Activated CD8-positive, alpha-beta T cell treated with anti-CD3 and anti-CD28 coated beads for 36 hours (primary cell): ENCODE measurements around the gene PPP1R13B. TPM values are rescaled to one million over a fixed set of nuclear protein-coding genes. Genes with fewer than 3 reads are reported as not detected.

ENCODE experiments used
- ATAC-seq: fragments of 200-7000 bp; cut with Tn5 transposase; one replicate; pipeline ENCODE4 v1.10.0; 2021; ENCODE audit warnings: mild to moderate bottlenecking, moderate library complexity
- CTCF ChIA-PET: fragments of 350-600 bp; sonication (Branson Sonifier 250); formaldehyde crosslinking; loops from one replicate; lab custom pipeline; 2021; ENCODE audit warnings: antibody characterized with exemption; lab: Charles Lee
- POLR2A ChIA-PET: fragments of 350-600 bp; sonication (Branson Sonifier 250); formaldehyde crosslinking; loops from one replicate; lab custom pipeline; 2021; ENCODE audit warnings: antibody characterized with exemption; lab: Charles Lee
- DNase-seq: peaks from one replicate; pipeline ENCODE4 v3.0.0-alpha.2; 2020
- H3K27ac Mint-ChIP-seq: one replicate; pipeline ENCODE4 v1.8.0; 2021; ENCODE audit warnings: mild to moderate bottlenecking, mixed read lengths
- H3K27me3 Mint-ChIP-seq: one replicate; pipeline ENCODE4 v1.8.0; 2021; ENCODE audit warnings: mixed read lengths
- H3K36me3 Mint-ChIP-seq: one replicate; pipeline ENCODE4 v1.8.0; 2021; ENCODE audit warnings: low read depth, mixed read lengths
- H3K4me1 Mint-ChIP-seq: one replicate; pipeline ENCODE4 v1.8.0; 2021; ENCODE audit warnings: low read depth, mixed read lengths
- H3K4me3 Mint-ChIP-seq: one replicate; pipeline ENCODE4 v1.8.0; 2021; ENCODE audit warnings: mild to moderate bottlenecking, moderate library complexity, mixed read lengths
- H3K9me3 Mint-ChIP-seq: one replicate; pipeline ENCODE4 v1.8.0; 2021; ENCODE audit warnings: mixed read lengths
- CTCF ChIP-seq: fragments of 200-600 bp; IDR thresholded peaks from one replicate; pipeline ENCODE4 v1.8.0; 2022; ENCODE audit warnings: antibody characterized with exemption, mild to moderate bottlenecking
- intact Hi-C: fragments of 100-400 bp; cut with micrococcal nuclease; formaldehyde crosslinking; loops from one replicate; pipeline ENCODE4 v1.10.0; 2022
- total RNA-seq, 2 experiments: library from RNA; stranded (reverse); gene quantifications; one replicate each; pipeline ENCODE4 v1.2.3, GENCODE V29; 2021

PPP1R13B gene
- total RNA-seq, 2 experiments from 2014 or later, result 11.9 to 14.5 TPM

DNA sequence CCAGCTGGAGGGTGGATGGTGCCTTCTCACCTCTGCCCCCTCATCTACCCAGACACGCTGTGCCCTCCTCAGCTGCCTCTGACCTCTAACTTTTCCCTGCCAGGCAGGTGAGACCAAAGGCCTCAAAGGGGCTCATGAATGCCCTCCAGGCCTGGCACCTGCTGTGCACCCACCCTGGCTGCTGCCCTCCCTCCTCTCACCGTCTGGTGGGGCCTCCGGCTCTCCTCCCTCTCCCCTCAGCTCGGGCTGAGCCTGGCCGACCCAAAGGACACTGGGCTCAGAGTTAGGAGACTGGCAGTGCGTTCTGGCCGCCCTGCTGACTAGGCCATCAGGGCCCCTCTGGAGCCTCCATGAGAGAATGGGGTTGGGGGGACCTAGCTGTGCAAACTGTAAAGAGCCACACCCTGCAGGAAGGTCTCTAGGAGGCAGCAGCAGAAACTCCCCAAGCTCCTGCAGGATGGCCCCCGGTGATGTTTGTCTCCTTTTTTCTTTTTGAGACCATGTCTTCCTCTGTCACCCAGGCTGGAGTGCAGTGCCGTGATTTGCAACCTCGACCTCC lies 40.3 kb upstream of the PPP1R13B start:
- intact Hi-C loops, result no loop called here
- CTCF ChIA-PET, result interaction anchor here (0.8 kb wide), 1 partner anchor 13 kb away, joined by 3 read pairs; no protein-coding TSS in a partner anchor
- H3K27ac Mint-ChIP-seq, result no peak overlapping the region

GRCh38 chr14:103887170-103887501 lies 39.8 kb upstream of the PPP1R13B start:
- DNase-seq, result no peak
- TF ChIP-seq CTCF, result no peak
- H3K9me3 Mint-ChIP-seq, result no peaks in the 10 kb centered on the region
- POLR2A ChIA-PET, result no interaction called here
- no peak overlapping the region for H3K27ac Mint-ChIP-seq
- H3K27me3 Mint-ChIP-seq, result no peaks in the 10 kb centered on the region
- no peak for ATAC-seq
- intact Hi-C loops, result no loop called here
- no peak overlapping the region for H3K4me3 Mint-ChIP-seq
- CTCF ChIA-PET, result interaction anchor here (0.8 kb wide), 1 partner anchor 14 kb away, joined by 3 read pairs; no protein-coding TSS in a partner anchor
- H3K4me1 Mint-ChIP-seq, result no peaks in the 10 kb centered on the region
- no peaks in the 10 kb centered on the region for H3K36me3 Mint-ChIP-seq

More for the DNA sequence above, 40.3 kb upstream of the PPP1R13B start:
- Mint-ChIP-seq H3K36me3 (no peaks in the 10 kb centered on the region), H3K27me3 (no peaks in the 10 kb centered on the region), H3K4me3 (no peak overlapping the region), H3K4me1 (no peaks in the 10 kb centered on the region), H3K9me3 (no peaks in the 10 kb centered on the region)
- ATAC-seq (no peak), DNase-seq (no peak)
- no peak for TF ChIP-seq CTCF
- POLR2A ChIA-PET, result no interaction called here

GRCh38 chr14:103886304-103887169 lies 39.2 kb upstream of the PPP1R13B start:
- no peaks in the 10 kb centered on the region for H3K27me3 Mint-ChIP-seq
- POLR2A ChIA-PET, result no interaction called here
- CTCF ChIA-PET, result no interaction called here

GRCh38 chr14:103885509-103885932 lies 38.1 kb upstream of the PPP1R13B start:
- TF ChIP-seq CTCF, result no peak
- Mint-ChIP-seq H3K9me3 (no peaks in the 10 kb centered on the region), H3K4me3 (no peak overlapping the region), H3K4me1 (peaks cover 7% of the 10 kb centered on the region), H3K36me3 (no peaks in the 10 kb centered on the region), H3K27ac (no peak overlapping the region), H3K27me3 (peaks cover 4% of the 10 kb centered on the region)
- no peak for DNase-seq
- no peak for ATAC-seq
- CTCF ChIA-PET, result interaction anchor here (1.1 kb wide), 1 partner anchor 24 kb away, joined by 6 read pairs; no protein-coding TSS in a partner anchor
- POLR2A ChIA-PET, result no interaction called here
- intact Hi-C loops, result no loop called here

More at GRCh38 chr14:103886304-103887169, 39.2 kb upstream of the PPP1R13B start:
- Mint-ChIP-seq H3K4me1 (no peaks in the 10 kb centered on the region), H3K27ac (no peak overlapping the region), H3K36me3 (no peaks in the 10 kb centered on the region), H3K4me3 (no peak overlapping the region), H3K9me3 (no peaks in the 10 kb centered on the region)
- TF ChIP-seq CTCF, result no peak
- ATAC-seq (no peak), DNase-seq (no peak)
- intact Hi-C loops, result no loop called here

- no peak overlapping the region for H3K27ac Mint-ChIP-seq
- no peak overlapping the region for H3K4me3 Mint-ChIP-seq
- ATAC-seq, result no peak
- DNase-seq, result no peak
- H3K27me3 Mint-ChIP-seq, result peaks cover 4% of the 10 kb centered on the region
- TF ChIP-seq CTCF, result no peak
- ChIA-PET CTCF (interaction anchor here (1.1 kb wide), 1 partner anchor 25 kb away, joined by 6 read pairs; no protein-coding TSS in a partner anchor), POLR2A (no interaction called here)
- H3K9me3 Mint-ChIP-seq, result no peaks in the 10 kb centered on the region
- peaks cover 12% of the 10 kb centered on the region for H3K4me1 Mint-ChIP-seq
- H3K36me3 Mint-ChIP-seq, result no peaks in the 10 kb centered on the region
- intact Hi-C loops, result no loop called here
These were observed 37.5 kb upstream of the PPP1R13B start for GRCh38 chr14:103884854-103885253.
